ENCODE measurements around the gene HSD17B4.

The HSD17B4 gene

GRCh38 chr5:119551819-119552218, 99.5 kb downstream of the HSD17B4 start:
- no peak for TF ChIP-seq CTCF (IDR thresholded peaks at IDR 0.05)
- TF ChIP-seq ZFX (IDR thresholded peaks at IDR 0.05; ENCODE audit: borderline replicate concordance) = no peak
- H3K27ac ChIP-seq = no peak overlapping the region

GRCh38 chr5:119554597-119554996, 102.3 kb downstream of the HSD17B4 start:
- TF ChIP-seq ZFX (IDR thresholded peaks at IDR 0.05; ENCODE audit: borderline replicate concordance) (no peak), CTCF (IDR thresholded peaks at IDR 0.05) (no peak)

GRCh38 chr5:119570910-119571309, 118.6 kb downstream of the HSD17B4 start:
- TF ChIP-seq CTCF (IDR thresholded peaks at IDR 0.05) (no peak), ZFX (IDR thresholded peaks at IDR 0.05; ENCODE audit: borderline replicate concordance) (no peak)
- no peak overlapping the region for H3K27ac ChIP-seq

More at GRCh38 chr5:119554597-119554996, 102.3 kb downstream of the HSD17B4 start:
- H3K27ac ChIP-seq = no peak overlapping the region

GRCh38 chr5:119578937-119579336, 126.6 kb downstream of the HSD17B4 start:
- peak; percentile 68 for TF ChIP-seq CTCF (IDR thresholded peaks at IDR 0.05)
- TF ChIP-seq ZFX (IDR thresholded peaks at IDR 0.05; ENCODE audit: borderline replicate concordance) = no peak
- H3K27ac ChIP-seq = no peak overlapping the region

- no peak for TF ChIP-seq ZFX (IDR thresholded peaks at IDR 0.05; ENCODE audit: borderline replicate concordance)
- TF ChIP-seq CTCF (IDR thresholded peaks at IDR 0.05) = peak; percentile 5; the same call in 1 of the 2 replicates
- no peak overlapping the region for H3K27ac ChIP-seq
Measured at GRCh38 chr5:119582987-119583386, 130.7 kb downstream of the HSD17B4 start.

- TF ChIP-seq CTCF (IDR thresholded peaks at IDR 0.05) (no peak), ZFX (IDR thresholded peaks at IDR 0.05; ENCODE audit: borderline replicate concordance) (no peak)
- no peak overlapping the region for H3K27ac ChIP-seq
Measured at GRCh38 chr5:119583684-119584083, 131.4 kb downstream of the HSD17B4 start.

All from 22Rv1 (cell line).